Measurements from ENCODE around the gene RBM46.
"Not testable (repeated sequence)": the region's sequence is repeated elsewhere in the genome, so short reads cannot be mapped to it uniquely, and the experiment has no call there.

RBM46 gene

GRCh38 chr4:154779362-154779947 lies 1.6 kb upstream of the RBM46 start:
- Mint-ChIP-seq H3K27ac (no peak overlapping the region), H3K4me3 (no peak overlapping the region), H3K9me3 (peaks cover 4% of the 10 kb centered on the region), H3K36me3 (no peaks in the 10 kb centered on the region), H3K4me1 (no peaks in the 10 kb centered on the region), H3K27me3 (peaks cover 5% of the 10 kb centered on the region)

- Mint-ChIP-seq H3K9me3 (peaks cover 4% of the 10 kb centered on the region), H3K27ac (no peak overlapping the region), H3K4me1 (no peaks in the 10 kb centered on the region), H3K27me3 (peaks cover 5% of the 10 kb centered on the region), H3K36me3 (no peaks in the 10 kb centered on the region), H3K4me3 (no peak overlapping the region)
These were observed 866 bp downstream of the RBM46 start for GRCh38 chr4:154781983-154782293.

- no peaks in the 10 kb centered on the region for H3K27me3 Mint-ChIP-seq
- no peak overlapping the region for H3K4me3 Mint-ChIP-seq
- H3K27ac Mint-ChIP-seq, result no peak overlapping the region
- H3K9me3 Mint-ChIP-seq, result no peaks in the 10 kb centered on the region
- H3K4me1 Mint-ChIP-seq, result no peaks in the 10 kb centered on the region
- H3K36me3 Mint-ChIP-seq, result no peaks in the 10 kb centered on the region
These were observed 26.1 kb downstream of the RBM46 start for GRCh38 chr4:154807042-154807630.

- Mint-ChIP-seq H3K4me1 (no peaks in the 10 kb centered on the region), H3K4me3 (no peak overlapping the region), H3K27ac (no peak overlapping the region), H3K9me3 (no peaks in the 10 kb centered on the region), H3K27me3 (peaks cover 6% of the 10 kb centered on the region), H3K36me3 (no peaks in the 10 kb centered on the region)
These were observed 37.2 kb downstream of the RBM46 start for GRCh38 chr4:154818230-154818629.

- Mint-ChIP-seq H3K4me1 (no peaks in the 10 kb centered on the region), H3K9me3 (no peaks in the 10 kb centered on the region), H3K36me3 (no peaks in the 10 kb centered on the region), H3K27ac (no peak overlapping the region), H3K27me3 (peaks cover 9% of the 10 kb centered on the region), H3K4me3 (no peak overlapping the region)
These were observed 41.7 kb downstream of the RBM46 start for GRCh38 chr4:154822775-154823174.

GRCh38 chr4:154836030-154836429 lies 55.0 kb downstream of the RBM46 start:
- peaks cover 19% of the 10 kb centered on the region for H3K9me3 Mint-ChIP-seq
- H3K36me3 Mint-ChIP-seq, result peaks cover 2% of the 10 kb centered on the region
- H3K4me3 Mint-ChIP-seq, result no peak overlapping the region
- no peak overlapping the region for H3K27ac Mint-ChIP-seq
- no peaks in the 10 kb centered on the region for H3K4me1 Mint-ChIP-seq
- peaks cover 5% of the 10 kb centered on the region for H3K27me3 Mint-ChIP-seq

GRCh38 chr4:154836513-154836912 lies 55.4 kb downstream of the RBM46 start:
- H3K36me3 Mint-ChIP-seq, result peaks cover 2% of the 10 kb centered on the region
- no peak overlapping the region for H3K4me3 Mint-ChIP-seq
- H3K4me1 Mint-ChIP-seq, result no peaks in the 10 kb centered on the region
- no peak overlapping the region for H3K27ac Mint-ChIP-seq
- H3K9me3 Mint-ChIP-seq, result peaks cover 19% of the 10 kb centered on the region
- H3K27me3 Mint-ChIP-seq, result peaks cover 5% of the 10 kb centered on the region

- no peaks in the 10 kb centered on the region for H3K4me1 Mint-ChIP-seq
- H3K27ac Mint-ChIP-seq, result no peak overlapping the region
- H3K27me3 Mint-ChIP-seq, result peaks cover 5% of the 10 kb centered on the region
- peaks cover 11% of the 10 kb centered on the region for H3K9me3 Mint-ChIP-seq
- no peak overlapping the region for H3K4me3 Mint-ChIP-seq
- no peaks in the 10 kb centered on the region for H3K36me3 Mint-ChIP-seq
These were observed 57.1 kb downstream of the RBM46 start for GRCh38 chr4:154838155-154838554.

- Mint-ChIP-seq H3K27ac (no peak overlapping the region), H3K36me3 (no peaks in the 10 kb centered on the region), H3K4me1 (no peaks in the 10 kb centered on the region), H3K27me3 (peaks cover 5% of the 10 kb centered on the region), H3K9me3 (peaks cover 6% of the 10 kb centered on the region), H3K4me3 (no peak overlapping the region)
These were observed 57.6 kb downstream of the RBM46 start for GRCh38 chr4:154838694-154839093.

- peaks cover 5% of the 10 kb centered on the region for H3K27me3 Mint-ChIP-seq
- no peaks in the 10 kb centered on the region for H3K9me3 Mint-ChIP-seq
- no peak overlapping the region for H3K4me3 Mint-ChIP-seq
- H3K27ac Mint-ChIP-seq, result no peak overlapping the region
- no peaks in the 10 kb centered on the region for H3K4me1 Mint-ChIP-seq
- no peaks in the 10 kb centered on the region for H3K36me3 Mint-ChIP-seq
These were observed 73.3 kb downstream of the RBM46 start for GRCh38 chr4:154854362-154854761.

- H3K4me3 Mint-ChIP-seq, result no peak overlapping the region
- H3K27ac Mint-ChIP-seq, result no peak overlapping the region
- no peaks in the 10 kb centered on the region for H3K9me3 Mint-ChIP-seq
- H3K36me3 Mint-ChIP-seq, result no peaks in the 10 kb centered on the region
- H3K4me1 Mint-ChIP-seq, result no peaks in the 10 kb centered on the region
- peaks cover 3% of the 10 kb centered on the region for H3K27me3 Mint-ChIP-seq
These were observed 77.1 kb downstream of the RBM46 start for GRCh38 chr4:154858166-154858565.

GRCh38 chr4:154868414-154869194 lies 87.5 kb downstream of the RBM46 start:
- H3K9me3 Mint-ChIP-seq, result no peaks in the 10 kb centered on the region
- no peak overlapping the region for H3K4me3 Mint-ChIP-seq
- H3K36me3 Mint-ChIP-seq, result peaks cover under 1% of the 10 kb centered on the region
- no peak overlapping the region for H3K27ac Mint-ChIP-seq
- H3K27me3 Mint-ChIP-seq, result peaks cover 4% of the 10 kb centered on the region
- H3K4me1 Mint-ChIP-seq, result no peaks in the 10 kb centered on the region

GRCh38 chr4:154869301-154869700 lies 88.2 kb downstream of the RBM46 start:
- Mint-ChIP-seq H3K27ac (no peak overlapping the region), H3K4me1 (no peaks in the 10 kb centered on the region), H3K27me3 (peaks cover 4% of the 10 kb centered on the region), H3K36me3 (peaks cover 2% of the 10 kb centered on the region), H3K9me3 (no peaks in the 10 kb centered on the region), H3K4me3 (no peak overlapping the region)

- Mint-ChIP-seq H3K27me3 (peaks cover 3% of the 10 kb centered on the region), H3K9me3 (no peaks in the 10 kb centered on the region), H3K36me3 (peaks cover 2% of the 10 kb centered on the region), H3K27ac (no peak overlapping the region), H3K4me3 (no peak overlapping the region), H3K4me1 (no peaks in the 10 kb centered on the region)
These were observed 91.1 kb downstream of the RBM46 start for GRCh38 chr4:154872198-154872597.

- H3K4me1 Mint-ChIP-seq, H3K36me3 Mint-ChIP-seq, H3K9me3 Mint-ChIP-seq, H3K27ac Mint-ChIP-seq, H3K27me3 Mint-ChIP-seq, H3K4me3 Mint-ChIP-seq: not testable (repeated sequence)
These were observed 93.0 kb downstream of the RBM46 start for GRCh38 chr4:154874049-154874448.

- peaks cover 2% of the 10 kb centered on the region for H3K36me3 Mint-ChIP-seq
- H3K4me3 Mint-ChIP-seq, result no peak overlapping the region
- H3K27ac Mint-ChIP-seq, result no peak overlapping the region
- H3K27me3 Mint-ChIP-seq, result no peaks in the 10 kb centered on the region
- H3K4me1 Mint-ChIP-seq, result no peaks in the 10 kb centered on the region
- H3K9me3 Mint-ChIP-seq, result peaks cover under 1% of the 10 kb centered on the region
These were observed 96.2 kb downstream of the RBM46 start for GRCh38 chr4:154877110-154877760.

Measured in activated naive CD4-positive, alpha-beta T cell treated with anti-CD3 and anti-CD28 coated beads, Interleukin-2, amount 50 U/mL, for 24 hours (primary cell).